Activated T-cell treated with anti-CD3 and anti-CD28 coated beads, Interleukin-2, amount 50 U/mL, for 1 hour (primary cell): ENCODE data around the gene OSCP1.
A peak's percentile ranks its signal among the peaks of the same experiment; 100 is the strongest.

Experiments
- DNase-seq: peaks from one replicate; pipeline ENCODE4 v3.0.0-alpha.2; 2020

OSCP1 gene

DNA sequence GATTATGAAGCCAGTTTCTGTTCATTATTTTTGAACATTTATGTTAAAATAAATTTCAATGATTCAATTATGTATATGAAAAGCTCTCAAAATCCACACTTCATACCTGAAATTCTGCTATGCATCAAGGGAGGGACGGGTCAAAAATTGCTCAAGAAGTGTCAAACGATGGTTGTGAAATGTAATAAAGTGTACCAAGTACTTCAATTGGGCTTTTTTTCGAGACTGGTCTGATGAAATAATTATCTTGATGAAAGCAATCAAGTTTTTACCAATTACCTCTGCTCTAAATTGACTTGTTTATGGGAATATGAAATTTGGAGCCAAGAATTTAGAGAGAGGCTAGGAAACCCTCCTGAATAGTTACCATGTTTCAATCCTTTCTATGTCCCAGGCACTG, 7.9 kb downstream of the OSCP1 start:
- no peak for DNase-seq

GRCh38 chr1:36440646-36441045, 9.6 kb downstream of the OSCP1 start:
- DNase-seq, result no peak

DNA sequence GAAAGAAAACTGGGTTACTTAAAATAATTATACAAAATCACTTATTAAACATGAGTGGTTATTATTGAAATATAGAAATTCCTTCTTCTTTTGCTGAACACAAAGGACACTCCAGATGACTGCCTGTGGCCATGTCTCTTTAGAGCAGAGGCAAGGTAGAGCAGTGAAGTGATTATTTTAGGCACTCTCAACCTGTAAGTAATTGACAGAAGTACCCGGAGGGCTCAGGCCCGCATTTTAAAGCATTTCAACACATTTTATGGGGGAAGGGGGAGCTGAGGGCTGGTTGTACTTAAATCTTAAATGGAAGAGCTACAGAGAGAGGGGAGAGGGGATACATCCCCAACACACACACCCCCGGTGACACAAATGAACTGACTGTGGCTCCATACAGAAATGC, 10.2 kb downstream of the OSCP1 start:
- DNase-seq, result no peak

GRCh38 chr1:36438715-36439114, 11.5 kb downstream of the OSCP1 start:
- DNase-seq, result no peak

- no peak for DNase-seq
These were observed 13.4 kb downstream of the OSCP1 start for GRCh38 chr1:36436821-36437220.

DNA sequence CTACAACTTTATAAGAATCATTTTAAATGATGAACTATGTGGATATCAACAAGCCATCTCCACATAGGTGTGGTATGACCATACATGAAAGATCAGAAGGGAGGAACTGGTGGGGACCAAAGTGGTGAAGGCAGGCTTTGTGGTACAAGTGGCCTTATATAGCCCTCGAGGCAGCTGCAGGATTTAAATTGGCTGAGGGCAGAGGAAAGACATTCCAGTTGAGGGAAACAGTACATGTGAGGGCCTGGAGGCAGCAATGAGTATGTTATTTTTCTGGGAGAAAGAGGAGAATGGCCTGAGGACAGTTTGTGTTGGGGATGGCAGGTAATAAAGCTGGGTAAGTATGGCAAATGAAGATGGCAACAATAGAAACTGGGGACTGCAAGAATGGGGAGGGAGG, 17.1 kb downstream of the OSCP1 start:
- DNase-seq, result no peak

DNA sequence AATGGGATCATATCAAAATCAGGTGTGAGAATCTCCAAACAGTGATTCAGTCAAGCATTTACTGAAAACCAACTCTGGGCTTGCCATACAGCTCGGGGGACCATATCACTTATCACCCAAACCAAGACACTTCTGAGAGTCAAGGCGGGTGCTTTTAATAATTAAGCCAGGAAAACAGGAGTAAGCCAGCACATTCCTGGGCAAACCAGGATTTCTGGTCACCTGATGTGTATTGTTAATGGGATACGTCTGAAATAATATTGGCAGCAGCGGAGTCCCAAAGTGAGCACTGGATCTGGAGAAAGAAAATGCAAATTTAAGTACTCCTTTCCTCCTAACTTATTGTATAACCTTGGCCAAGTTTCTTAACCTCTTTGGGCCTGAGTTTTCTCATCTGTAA, 17.6 kb downstream of the OSCP1 start:
- no peak for DNase-seq

GRCh38 chr1:36425791-36426190, 24.5 kb downstream of the OSCP1 start:
- no peak for DNase-seq

DNA sequence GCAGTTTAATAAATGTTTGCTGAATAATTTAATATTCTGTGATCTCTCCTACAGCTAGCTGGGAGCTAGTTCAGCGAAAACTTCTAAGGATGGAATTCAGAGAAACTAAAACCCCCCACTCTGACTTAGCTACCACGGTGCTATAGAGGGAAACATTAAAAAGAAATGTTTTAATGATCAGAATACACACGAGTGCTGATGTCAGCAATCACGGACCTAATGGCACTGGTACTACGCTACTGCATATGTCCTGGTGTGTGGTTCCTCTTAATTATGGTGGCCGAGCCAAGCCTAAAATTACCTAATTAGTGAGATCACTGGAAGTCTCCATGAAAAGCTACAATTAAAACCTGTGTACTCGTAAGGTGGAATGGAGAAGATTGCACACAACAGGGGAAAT, 28.6 kb downstream of the OSCP1 start:
- no peak for DNase-seq

GRCh38 chr1:36420836-36421317, 29.4 kb downstream of the OSCP1 start:
- DNase-seq, result peak; percentile 94

GRCh38 chr1:36420409-36420808, 29.8 kb downstream of the OSCP1 start:
- no peak for DNase-seq

DNA sequence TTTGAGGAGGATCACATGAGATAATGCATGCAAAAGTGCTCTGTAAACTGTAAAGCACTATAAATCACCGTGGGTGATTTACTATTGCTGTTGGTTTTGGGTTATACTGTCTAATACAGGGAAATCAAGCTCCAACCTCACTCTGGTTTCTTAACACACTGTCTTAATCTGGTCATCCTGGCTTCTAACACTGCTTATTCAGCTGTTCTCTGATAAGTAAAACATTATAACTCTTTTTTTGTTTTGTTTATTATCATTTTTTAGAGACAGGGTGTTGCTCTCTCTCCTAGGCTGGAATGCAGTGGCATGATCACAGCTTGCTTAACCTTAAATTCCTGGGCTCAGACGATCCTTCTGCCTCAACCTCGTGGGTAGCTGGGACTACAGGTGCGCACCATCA, 30.7 kb downstream of the OSCP1 start:
- DNase-seq, result no peak

GRCh38 chr1:36419140-36419539, 31.1 kb downstream of the OSCP1 start:
- DNase-seq, result no peak

GRCh38 chr1:36417931-36418330, 32.3 kb downstream of the OSCP1 start:
- no peak for DNase-seq

- no peak for DNase-seq
These were observed 34.5 kb downstream of the OSCP1 start for GRCh38 chr1:36415661-36416326.

DNA sequence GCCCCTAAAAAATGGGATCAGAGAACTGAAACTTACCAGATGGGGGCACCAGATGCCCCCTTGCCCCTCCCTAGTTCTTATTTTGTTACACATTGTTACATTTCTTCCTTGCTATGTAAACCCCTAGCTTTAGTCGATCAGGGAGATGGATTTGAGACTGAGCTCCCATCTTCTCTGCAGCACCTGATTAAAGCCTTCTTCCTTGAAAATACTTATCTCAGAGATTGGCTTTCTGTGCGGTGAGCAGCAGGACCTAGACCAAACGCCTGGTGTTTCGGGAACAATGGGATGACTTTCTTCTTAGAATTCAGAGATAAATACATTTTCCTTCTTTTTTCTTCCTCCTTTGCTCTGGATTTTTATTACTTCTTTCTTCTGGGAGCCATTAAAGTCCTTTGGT, 35.9 kb downstream of the OSCP1 start:
- no peak for DNase-seq

DNA sequence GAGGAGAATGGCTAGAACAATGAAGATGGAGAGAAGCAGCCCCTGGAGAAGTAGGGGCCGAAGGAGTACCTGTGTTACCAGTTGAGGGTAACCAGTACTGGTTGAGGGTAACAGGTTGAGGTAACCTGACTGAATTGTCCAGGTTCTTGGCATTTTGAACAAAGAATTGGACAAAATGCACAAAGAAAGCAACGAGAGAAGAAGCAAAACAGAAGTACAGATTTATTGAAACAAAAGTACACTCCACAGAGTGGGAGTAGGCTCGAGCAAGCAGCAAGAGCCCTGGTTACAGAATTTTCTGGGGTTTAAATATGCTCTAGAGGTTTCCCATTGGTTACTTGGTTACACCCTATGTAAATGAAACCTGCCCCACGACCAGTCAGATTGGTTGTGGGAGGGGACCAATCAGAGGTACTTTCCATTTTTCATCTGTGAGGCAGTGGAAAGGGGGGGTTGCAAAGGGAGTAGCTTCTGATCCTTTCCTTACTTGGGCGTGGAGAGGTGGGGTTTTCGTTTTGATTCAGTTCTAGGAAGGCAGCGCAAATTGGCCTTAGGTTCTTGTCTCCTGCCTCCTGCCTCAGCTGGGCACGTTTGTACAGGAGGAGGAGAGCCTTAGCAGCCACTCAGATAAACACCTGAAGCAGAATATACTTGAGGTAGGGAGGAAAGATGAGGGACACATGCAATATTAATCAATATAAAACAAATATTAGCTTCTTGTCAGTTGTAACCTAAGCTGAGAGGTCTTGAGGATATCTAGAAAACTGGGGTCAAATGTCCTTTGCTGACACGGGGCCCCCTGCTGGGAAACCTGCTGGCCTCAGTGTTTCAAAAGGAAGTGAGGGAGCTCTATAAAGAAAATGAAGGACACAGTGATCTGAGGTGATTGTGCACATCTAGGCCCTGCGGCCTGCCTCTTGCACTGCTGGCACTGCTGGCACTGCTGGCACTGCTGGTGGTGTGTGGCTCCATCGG, 38.3 kb downstream of the OSCP1 start:
- no peak for DNase-seq

DNA sequence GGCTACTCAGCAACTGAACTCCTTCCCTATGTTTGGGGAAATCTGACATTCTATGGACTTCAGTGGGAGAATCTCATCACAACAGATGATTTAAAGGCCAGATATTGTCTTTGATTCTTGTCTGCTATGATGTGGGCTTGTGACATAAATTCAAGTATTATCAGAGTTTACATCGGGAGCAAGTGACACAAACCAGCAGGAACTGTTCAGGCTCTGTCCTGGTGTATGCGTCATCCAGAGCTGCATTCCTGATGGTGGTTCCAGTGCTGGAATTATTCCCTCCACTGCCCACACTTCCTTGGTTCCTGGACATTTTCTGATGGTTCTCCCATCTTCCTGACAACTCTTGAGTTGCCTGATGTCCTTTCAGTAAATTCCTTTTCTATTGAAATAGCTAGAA, 41.8 kb downstream of the OSCP1 start:
- no peak for DNase-seq

DNA sequence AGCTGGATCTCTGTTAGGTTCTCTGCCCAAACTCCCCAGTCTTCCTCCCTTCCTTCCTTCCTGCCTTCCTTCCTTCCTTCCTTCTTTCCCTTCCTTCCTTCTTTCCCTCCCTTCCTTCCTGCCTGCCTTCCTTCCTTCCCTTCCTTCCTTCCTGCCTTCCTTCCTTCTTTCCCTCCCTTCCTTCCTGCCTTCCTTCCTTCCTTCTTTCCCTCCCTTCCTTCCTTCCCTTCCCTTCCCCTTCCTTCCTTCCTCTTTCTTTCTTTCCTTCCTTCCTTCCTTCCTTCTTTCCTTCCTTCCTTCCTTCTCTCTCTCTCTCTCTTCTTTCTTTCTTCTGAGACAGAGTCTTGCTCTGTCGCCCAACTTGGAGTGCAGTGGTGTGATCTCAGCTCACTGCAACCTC, 43.8 kb downstream of the OSCP1 start:
- DNase-seq, result no peak

DNA sequence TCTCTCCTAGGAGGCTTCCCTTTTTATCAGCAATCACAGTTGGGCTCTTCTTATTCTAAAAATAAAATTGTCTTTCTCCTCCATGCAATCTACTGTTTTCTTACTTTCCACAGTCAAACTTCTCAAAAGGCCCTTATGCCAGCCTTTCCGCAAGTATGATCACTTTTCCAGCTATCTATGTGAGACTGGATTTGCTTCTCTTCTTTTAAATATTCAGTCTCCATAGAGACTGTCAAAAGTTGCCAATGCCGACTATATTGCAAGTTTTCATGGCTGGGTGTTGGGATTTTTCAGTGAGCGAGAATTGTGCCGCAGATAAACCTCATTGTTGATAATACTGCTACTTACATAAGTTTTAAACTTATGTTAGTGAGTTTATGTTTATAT, 47.8 kb downstream of the OSCP1 start:
- no peak for DNase-seq

- no peak for DNase-seq
These were observed 48.4 kb downstream of the OSCP1 start for GRCh38 chr1:36401602-36402503.

GRCh38 chr1:36400825-36401601, 49.2 kb downstream of the OSCP1 start:
- DNase-seq, result no peak

- no peak for DNase-seq
These were observed 49.8 kb downstream of the OSCP1 start for GRCh38 chr1:36400514-36400824.
